Measurements from ENCODE around the gene SYNJ1. TPM values are rescaled to one million over a fixed set of nuclear protein-coding genes. Genes with fewer than 3 reads are reported as not detected.
"Not testable (repeated sequence)": the region's sequence is repeated elsewhere in the genome, so short reads cannot be mapped to it uniquely, and the experiment has no call there.

SYNJ1 gene
- total RNA-seq, 4 donors from 2014 or later, result 5.9 to 18.1 (median 10.8) TPM

DNA sequence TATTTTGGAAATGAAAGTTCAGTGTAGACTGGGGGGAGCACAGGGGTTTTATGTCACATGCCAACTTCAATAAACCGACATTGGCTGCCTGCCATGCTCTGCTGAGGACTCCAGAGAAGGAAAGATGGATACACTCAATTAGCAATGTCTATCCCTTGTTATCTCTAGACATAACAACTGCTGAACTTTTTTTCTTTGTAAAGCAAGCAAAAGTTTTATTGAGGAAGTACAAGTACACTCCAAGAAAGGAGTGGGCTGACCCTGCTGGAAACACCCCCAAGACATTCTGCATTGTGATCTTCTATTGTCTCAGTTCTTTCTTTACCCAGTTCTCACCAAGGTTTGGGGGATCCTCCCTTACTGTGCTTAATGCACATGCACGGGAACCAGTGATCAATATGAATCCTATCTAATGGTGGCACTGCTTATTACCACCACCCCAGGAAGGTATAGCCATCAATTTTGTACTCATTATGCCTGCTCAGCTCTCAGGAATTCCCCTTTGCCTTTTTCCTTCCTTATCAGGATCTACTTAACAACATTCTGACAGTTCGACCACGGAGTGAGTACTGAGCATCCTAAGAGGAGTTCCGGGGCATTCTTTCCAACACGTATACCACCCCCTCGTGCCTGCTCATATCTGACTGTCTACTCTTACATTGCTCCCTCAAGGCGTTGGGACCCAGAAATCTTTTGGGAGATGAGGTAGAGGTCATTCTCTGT lies 28.7 kb downstream of the SYNJ1 start:
- WGBS, 2 donors, result 84 to 85% methylated on average over 8 of the region's 8 CpGs
- no peak for TF ChIP-seq POLR2A (IDR thresholded peaks at IDR 0.05)
- TF ChIP-seq, protein P1, sequence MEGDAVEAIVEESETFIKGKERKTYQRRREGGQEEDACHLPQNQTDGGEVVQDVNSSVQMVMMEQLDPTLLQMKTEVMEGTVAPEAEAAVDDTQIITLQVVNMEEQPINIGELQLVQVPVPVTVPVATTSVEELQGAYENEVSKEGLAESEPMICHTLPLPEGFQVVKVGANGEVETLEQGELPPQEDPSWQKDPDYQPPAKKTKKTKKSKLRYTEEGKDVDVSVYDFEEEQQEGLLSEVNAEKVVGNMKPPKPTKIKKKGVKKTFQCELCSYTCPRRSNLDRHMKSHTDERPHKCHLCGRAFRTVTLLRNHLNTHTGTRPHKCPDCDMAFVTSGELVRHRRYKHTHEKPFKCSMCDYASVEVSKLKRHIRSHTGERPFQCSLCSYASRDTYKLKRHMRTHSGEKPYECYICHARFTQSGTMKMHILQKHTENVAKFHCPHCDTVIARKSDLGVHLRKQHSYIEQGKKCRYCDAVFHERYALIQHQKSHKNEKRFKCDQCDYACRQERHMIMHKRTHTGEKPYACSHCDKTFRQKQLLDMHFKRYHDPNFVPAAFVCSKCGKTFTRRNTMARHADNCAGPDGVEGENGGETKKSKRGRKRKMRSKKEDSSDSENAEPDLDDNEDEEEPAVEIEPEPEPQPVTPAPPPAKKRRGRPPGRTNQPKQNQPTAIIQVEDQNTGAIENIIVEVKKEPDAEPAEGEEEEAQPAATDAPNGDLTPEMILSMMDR (IDR thresholded peaks at IDR 0.05), result no peak
- DNase-seq (ENCODE audit: low spot score in 2 of 2), result no peak
- intact Hi-C loops (cut with DNase I; ENCODE audit: low total_unique reads), result no loop called here
- no peak overlapping the region for H3K4me3 ChIP-seq (ENCODE audit: low read depth, poor library complexity, severe bottlenecking)

DNA sequence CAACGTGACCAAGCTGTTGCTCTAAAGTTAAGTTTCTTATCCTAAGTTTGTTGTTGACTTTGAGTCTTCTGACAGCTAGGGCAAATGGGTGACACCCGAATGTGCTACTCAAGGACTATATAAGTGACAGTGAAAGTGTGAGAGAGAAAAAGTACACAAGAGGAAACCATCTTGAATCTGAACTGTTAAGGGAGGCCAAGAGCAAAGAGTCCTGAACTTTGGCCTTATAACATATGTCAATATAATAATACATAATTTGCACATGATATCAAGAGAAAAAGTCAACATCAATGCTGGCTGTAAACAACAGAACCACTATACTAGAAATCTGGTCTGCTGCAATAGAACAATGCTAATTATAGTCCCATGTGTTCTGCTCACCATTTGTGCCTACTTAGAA lies 29.5 kb downstream of the SYNJ1 start:
- WGBS, 2 donors, result 94 to 95% methylated on average over 2 of the region's 2 CpGs
- TF ChIP-seq, protein P1 (IDR thresholded peaks at IDR 0.05), result no peak
- TF ChIP-seq POLR2A (IDR thresholded peaks at IDR 0.05), result no peak
- H3K4me3 ChIP-seq (ENCODE audit: low read depth, poor library complexity, severe bottlenecking), result no peak overlapping the region
- no peak for DNase-seq (ENCODE audit: low spot score in 2 of 2)
- intact Hi-C loops (cut with DNase I; ENCODE audit: low total_unique reads), result no loop called here

DNA sequence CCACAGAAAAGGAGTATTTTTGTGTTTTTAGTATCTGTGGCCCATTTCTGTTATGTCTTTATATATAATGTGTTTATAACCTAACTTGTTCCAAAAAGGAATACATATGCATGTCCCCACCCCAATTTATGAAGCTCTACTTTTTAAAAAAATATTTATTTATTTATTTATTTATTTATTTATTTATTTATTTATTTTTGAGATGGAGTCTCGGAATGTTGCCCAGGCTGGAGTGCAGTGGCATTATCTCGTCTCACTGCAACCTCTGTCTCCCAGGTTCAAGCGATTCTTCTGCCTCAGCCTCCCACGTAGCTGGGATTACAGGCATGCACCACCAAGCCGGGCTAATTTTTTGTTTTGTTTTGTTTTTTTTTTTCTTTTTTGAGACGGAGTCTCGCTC lies 32.3 kb downstream of the SYNJ1 start:
- H3K4me3 ChIP-seq (ENCODE audit: low read depth, poor library complexity, severe bottlenecking); DNase-seq (ENCODE audit: low spot score in 2 of 2); intact Hi-C loops (cut with DNase I; ENCODE audit: low total_unique reads): not testable (repeated sequence)
- WGBS, 2 donors, result 92 to 98% methylated on average over 7 of the region's 7 CpGs

DNA sequence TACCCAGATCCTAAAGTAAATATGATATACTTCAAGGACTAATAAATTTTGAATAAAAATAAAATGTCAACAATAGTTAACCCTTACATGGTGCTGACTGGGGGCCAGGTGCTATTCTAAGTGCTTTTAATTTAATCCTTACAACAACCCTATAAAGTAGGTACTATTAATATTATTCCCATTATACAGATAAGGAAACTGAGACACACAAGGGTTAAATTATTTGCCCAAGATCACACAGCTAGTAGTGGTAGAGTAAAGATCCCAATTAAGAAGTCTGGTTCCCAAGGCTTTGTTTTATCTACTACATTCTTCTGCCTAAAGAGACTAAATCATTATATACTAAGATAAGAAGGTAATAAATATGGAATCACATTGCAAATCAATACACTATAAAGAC lies 34.2 kb downstream of the SYNJ1 start:
- intact Hi-C loops (cut with DNase I; ENCODE audit: low total_unique reads), result no loop called here
- no peak for DNase-seq (ENCODE audit: low spot score in 2 of 2)
- no peak overlapping the region for H3K4me3 ChIP-seq (ENCODE audit: low read depth, poor library complexity, severe bottlenecking)
- TF ChIP-seq, protein P1 (IDR thresholded peaks at IDR 0.05), result no peak
- no peak for TF ChIP-seq POLR2A (IDR thresholded peaks at IDR 0.05)

DNA sequence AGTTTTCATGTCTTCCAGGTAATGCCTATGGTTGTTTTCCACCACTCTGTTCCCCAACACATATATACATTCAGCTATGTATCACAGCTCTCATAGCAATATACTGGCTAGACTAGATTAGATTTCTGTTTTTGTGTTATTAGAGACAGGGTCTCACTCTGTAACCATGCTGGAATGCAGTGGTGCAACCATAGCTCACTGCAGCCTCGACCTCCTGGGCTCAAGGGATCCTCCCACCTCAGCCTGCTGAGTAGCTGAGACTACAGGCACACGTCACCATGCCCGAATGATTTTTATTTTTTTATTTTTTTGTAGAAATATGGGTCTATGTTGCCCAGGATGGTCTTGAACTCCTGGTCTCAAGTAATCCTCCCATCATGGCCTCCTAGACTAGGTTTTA lies 37.7 kb downstream of the SYNJ1 start:
- WGBS, 2 donors, result 31 to 96% methylated on average over 3 of the region's 3 CpGs
- intact Hi-C loops (cut with DNase I; ENCODE audit: low total_unique reads), result no loop called here
- TF ChIP-seq POLR2A (IDR thresholded peaks at IDR 0.05), result no peak
- TF ChIP-seq, protein P1 (IDR thresholded peaks at IDR 0.05), result no peak
- H3K4me3 ChIP-seq (ENCODE audit: low read depth, poor library complexity, severe bottlenecking), result no peak overlapping the region
- DNase-seq (ENCODE audit: low spot score in 2 of 2), result no peak

DNA sequence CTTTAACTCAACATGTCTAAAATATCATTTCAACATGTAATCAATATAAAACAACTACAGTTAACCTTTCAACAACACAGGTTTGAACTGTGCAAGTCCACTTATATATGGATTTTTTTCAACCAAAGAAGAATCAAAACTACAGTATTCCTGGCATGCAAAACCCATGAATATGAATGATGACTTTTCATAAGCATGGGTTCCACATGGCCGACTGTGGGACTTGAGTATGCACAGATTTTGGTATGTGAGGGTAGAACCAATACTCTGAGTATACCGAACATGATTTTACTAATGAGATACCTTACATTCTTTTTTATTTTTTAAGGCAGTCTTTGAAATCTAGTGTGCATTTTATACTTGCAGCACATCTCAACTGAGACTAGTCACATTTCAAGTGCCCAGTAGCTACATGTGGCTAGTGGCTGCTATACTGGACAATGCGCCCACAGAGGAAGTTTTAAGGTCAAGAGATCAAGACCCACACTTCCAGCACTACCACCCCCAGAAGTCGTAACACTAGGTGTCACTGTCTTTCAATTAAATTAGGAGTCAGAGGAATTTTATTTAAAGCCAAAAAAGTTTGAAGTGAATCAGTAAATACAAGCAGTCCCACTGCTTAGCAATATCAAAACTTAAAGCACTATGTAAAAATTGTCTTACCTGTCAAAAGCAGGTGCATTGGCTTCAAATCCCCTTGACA lies 40.0 kb downstream of the SYNJ1 start:
- TF ChIP-seq, protein P1 (IDR thresholded peaks at IDR 0.05), result no peak
- TF ChIP-seq POLR2A (IDR thresholded peaks at IDR 0.05), result no peak
- DNase-seq (ENCODE audit: low spot score in 2 of 2), result no peak
- WGBS, 2 donors, result 73 to 79% methylated on average over 4 of the region's 4 CpGs
- no peak overlapping the region for H3K4me3 ChIP-seq (ENCODE audit: low read depth, poor library complexity, severe bottlenecking)
- intact Hi-C loops (cut with DNase I; ENCODE audit: low total_unique reads), result no loop called here
